Upper lobe of left lung (tissue), 4 donors: ENCODE measurements around the gene SLC9C1.

Experiments used
- CTCF ChIP-seq, 6 experiments: fragments of 450-650 bp in 4 of 6; fragments of 200-600 bp in 2 of 6; sonication (generic) in 2 of 6; IDR thresholded peaks; one replicate each; pipeline ENCODE4 v1.5.1; 2016 to 2019; ENCODE audit warnings: antibody characterized with exemption in 6 of 6
- EP300 ChIP-seq, 4 donors: sonication (generic); formaldehyde crosslinking; IDR thresholded peaks; one replicate each; pipeline ENCODE4 v1.5.1; 2017; ENCODE audit warnings: antibody characterized with exemption in 4 of 4, control low read depth in 2 of 4
- POLR2A ChIP-seq, 4 donors: fragments of 450-650 bp; IDR thresholded peaks; one replicate each; pipeline ENCODE4 v1.5.1; 2016 to 2017; ENCODE audit warnings: antibody characterized with exemption in 4 of 4, mild to moderate bottlenecking in 2 of 4
- POLR2AphosphoS5 ChIP-seq, 2 donors: sonication (generic); formaldehyde crosslinking; IDR thresholded peaks; one replicate each; pipeline ENCODE4 v1.5.1; 2017; ENCODE audit warnings: antibody characterized with exemption in 2 of 2

- no peak for TF ChIP-seq CTCF (IDR thresholded peaks at IDR 0.05)
- no peak for TF ChIP-seq EP300 (IDR thresholded peaks at IDR 0.05)
- TF ChIP-seq POLR2A (IDR thresholded peaks at IDR 0.05) = no peak
- TF ChIP-seq POLR2AphosphoS5 (IDR thresholded peaks at IDR 0.05) = no peak
These were observed 184.7 kb downstream of the SLC9C1 start for GRCh38 chr3:112109322-112109721.
